Left forelimb (tissue), 1 donor: Measurements from ENCODE around the gene PRR35.
"Not testable (repeated sequence)": the region's sequence is repeated elsewhere in the genome, so short reads cannot be mapped to it uniquely, and the experiment has no call there.

ENCODE experiments used
- DNase-seq: peaks from one replicate; pipeline ENCODE4 v3.0.0-alpha.2; 2018; ENCODE audit warnings: low spot score

Gene PRR35

DNA sequence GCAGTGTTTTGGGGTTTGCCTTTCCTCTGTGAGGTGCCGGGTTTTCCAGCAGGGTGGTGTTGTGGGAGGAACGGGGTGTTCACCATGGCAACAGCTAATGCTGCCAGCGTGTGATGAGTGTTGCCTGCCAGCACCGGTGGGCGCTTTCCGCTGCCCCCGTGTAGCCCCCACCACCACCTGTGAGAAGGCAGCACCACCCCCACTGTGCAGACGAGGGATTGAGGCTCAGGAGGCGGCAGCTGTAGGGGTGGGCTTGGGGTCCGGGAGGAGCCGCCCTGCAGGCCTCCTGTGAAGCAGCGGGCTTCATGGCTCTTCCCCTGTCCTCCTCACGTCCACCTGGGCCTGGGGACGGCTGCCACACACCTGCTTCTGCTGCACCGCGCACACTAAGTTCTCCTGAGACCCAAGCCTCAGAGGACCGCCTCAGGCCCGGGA lies 34.9 kb downstream of the PRR35 start:
- no peak for DNase-seq

DNA sequence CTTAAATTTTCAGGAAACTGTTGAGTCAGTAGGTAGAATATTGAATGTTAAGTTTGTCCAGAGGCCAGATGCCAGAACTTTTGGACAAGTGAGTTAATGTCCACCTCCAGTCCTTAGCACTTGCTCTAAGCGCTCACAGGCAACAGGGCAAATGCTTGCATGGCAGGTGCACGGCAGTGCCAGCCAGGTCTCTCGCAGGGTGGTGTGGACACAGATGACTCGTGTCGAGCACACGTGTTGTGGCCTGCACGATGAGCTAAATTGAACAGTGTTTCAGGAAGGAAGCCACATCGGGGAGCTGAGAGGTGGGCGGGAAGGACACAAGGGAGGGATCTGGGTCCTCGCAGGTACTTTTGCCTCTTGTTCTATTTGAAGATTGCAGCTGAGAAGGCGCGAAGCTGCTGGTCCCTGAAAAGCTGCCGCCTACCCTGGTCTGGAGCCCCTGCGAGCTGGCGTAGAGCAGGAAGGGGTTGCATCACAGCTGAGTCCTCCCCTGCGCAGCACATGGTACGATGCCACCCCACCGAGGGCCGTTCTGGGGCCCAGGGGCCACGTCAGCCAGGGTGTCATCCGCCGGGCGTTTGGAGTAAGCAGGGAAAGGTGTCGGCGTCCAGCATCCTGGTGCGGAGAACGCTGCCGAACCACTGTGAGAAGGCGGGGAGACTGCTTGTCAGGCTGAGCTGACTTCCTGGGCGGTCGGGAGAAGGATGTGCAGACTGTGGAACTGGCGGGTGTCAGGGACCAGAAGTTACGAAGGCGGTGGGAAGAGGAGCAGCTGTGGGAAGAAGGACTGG lies 35.9 kb downstream of the PRR35 start:
- DNase-seq = no peak

DNA sequence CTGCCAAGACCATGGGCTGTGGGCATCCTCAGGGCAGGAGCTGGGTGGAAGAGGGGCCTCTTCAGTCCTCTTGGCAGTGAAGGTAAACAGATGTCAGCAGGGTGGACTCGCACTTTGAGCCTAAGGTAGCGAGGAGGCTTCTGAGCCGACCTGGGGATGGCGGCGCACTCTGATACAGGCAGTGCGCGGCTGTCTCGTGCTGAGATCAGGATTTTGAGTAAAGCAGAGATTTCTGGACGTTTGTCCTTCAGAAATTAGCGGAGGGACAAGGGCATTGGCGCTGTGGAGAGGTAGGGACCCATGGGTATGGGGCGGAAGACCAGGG lies 36.5 kb downstream of the PRR35 start:
- no peak for DNase-seq

DNA sequence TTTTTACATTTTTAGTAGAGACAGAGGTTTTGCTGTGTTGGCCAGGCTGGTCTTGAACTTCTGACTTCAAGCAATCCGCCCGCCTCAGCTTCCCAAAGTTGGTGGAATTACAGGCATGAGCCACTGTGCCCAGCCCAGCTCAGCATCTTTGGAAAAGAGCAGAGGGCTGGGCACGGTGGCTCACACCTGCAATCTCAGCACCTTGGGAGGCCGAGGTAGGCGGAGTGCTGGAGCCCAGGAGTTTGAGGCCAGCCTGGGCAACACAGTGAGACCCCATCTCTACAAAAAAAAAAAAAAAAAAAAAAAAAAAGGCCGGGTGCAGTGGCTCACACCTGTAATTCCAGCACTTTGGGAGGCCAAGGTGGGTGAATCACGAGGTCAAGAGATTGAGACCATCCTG lies 37.5 kb downstream of the PRR35 start:
- not testable (repeated sequence) for DNase-seq

DNA sequence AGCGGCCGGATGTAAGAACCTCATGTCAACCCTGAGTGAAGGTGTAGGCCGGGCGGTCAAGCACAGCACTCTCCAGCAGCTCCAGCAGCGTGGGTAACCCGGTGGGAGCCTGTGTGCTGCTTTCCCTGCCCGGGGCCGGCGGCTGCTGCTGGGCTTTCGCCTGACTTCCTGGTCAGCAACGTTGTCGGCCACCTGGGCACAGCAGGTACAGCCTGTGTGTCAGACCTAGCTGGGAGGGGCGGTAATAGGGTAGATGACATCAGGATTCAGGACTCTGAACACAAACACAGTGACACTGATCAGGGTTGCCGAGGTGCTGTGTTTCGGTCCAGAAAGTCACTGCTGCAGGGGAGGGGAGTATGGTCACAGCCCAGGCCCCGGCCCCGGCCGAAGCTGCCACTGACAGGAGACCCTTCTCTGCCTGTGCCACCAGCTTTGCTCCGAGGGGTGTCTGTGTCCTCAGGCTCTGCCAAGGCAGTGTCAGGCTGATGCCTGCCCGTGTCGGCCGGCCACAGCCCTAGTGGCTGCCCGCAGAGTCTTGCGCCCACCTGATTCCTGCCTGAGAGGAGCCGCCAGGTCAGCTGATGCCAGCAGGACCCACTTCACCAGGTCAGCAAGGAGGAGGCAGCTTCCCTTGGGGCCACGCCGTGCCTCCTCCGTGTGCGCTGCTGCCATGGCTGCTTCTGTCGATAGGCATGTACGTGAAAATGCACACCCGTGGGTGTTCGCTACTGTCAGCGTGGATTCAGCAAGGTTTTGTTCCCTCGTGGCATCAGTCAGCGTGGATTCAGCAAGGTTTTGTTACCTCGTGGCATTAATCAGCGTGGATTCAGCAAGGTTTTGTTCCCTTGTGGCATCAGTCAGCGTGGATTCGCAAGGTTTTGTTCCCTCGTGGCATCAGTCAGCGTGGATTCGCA lies 38.9 kb downstream of the PRR35 start:
- DNase-seq = no peak

DNA sequence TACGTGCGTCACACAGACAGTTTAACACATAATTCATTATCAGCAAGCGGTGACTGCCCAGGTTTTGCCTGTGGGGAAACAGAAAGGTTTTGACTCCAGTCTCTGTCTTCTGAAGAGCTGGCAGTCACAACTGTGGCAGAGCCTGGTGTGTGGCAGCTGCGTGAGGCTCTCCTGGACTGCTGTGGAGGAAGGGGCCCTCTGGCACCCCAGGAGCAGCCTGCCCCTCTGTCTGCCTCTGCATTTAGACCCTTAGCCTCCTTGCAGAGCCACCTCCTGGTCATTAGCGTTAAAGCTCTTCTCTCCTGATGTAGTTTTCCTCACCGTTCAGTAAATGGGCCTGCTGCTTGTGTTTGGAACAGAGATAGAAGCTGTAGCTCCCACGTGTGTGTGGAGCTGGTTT lies 40.6 kb downstream of the PRR35 start:
- no peak for DNase-seq

DNA sequence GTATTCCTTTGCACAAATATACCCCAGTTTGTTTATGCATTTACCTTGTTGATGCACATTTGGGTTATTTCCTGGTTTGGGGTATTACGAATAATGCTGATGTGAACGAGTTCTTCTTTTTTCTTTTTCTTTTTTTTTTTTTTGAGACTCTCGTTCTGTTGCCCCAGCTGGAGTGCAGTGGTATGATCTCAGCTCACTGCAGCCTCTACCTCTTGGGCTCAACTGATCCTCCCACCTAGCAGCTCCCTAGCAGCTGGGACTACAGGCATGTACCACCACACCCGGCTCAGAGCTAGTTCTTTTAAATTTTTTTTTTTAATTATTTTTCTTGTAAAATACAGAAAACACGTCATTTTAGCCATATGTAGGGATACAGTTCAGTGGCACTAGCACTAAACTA lies 43.7 kb downstream of the PRR35 start:
- no peak for DNase-seq

DNA sequence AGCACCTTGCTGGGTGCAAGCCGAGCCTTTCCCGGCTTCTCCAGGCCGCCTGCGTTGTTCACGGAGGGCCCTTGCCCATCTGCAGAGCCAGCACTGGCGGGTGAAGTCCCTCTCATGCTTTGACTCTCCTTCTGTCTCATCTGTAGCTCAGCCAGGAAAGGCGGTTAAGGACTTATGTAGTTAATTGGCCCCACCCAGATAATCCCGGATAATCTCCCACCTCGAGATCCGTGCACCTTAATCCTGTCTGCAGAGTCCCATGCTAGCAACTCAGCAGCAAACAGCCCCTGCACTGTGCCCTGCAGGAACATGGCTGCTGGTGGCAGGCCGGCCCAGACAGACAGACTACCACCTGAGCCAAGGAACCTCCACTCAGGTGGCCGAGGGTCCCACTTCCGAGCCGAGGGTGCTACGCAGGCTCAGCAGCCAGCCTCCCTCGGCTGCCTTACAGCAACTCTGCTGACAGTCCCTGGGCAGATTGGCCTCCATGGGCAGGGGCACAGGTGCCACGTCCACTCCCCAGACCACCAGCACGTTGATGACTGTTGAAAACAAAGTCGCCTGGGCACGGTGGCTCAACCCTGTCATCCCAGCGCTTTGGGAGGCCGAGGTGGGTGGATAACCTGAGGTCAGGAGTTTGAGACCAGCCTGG lies 46.6 kb downstream of the PRR35 start:
- no peak for DNase-seq

DNA sequence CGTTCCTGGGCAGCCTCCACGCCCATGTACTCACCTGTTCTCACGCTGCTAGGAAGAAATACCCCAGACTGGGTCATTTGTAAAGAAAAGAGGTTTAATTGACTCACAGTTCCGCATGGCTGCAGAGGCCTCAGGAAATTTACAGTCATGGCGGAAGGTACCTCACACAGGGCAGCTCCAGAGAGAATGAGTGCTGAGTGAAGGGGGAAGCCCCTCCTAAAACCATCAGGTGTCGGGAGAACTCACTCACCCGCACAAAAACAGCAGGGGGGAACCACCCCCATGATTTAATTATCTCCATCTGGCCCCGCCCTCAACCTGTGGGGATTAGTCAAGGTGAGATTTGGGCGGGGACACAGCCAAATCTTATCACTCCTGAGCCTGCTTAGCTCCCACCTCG lies 47.8 kb downstream of the PRR35 start:
- DNase-seq = no peak

DNA sequence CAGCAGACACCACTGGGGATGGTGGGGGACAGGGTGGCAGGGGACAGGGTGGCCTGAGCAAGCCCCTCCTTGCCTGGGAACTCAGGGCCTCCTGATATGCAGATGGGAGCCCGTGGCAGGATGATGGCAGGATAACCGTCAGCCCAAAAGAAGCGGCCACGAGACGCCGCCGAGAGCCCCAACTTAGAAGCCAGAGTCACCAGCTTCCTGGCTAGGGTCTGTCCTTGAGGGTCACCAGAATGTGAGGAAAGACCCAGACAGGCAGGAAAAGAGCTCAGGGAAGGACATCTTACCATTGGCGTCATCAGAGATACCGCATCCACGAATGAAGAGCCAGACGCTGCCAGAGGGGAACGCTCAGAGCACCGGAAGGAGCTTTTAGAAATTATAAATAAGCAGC lies 49.1 kb downstream of the PRR35 start:
- no peak for DNase-seq

DNA sequence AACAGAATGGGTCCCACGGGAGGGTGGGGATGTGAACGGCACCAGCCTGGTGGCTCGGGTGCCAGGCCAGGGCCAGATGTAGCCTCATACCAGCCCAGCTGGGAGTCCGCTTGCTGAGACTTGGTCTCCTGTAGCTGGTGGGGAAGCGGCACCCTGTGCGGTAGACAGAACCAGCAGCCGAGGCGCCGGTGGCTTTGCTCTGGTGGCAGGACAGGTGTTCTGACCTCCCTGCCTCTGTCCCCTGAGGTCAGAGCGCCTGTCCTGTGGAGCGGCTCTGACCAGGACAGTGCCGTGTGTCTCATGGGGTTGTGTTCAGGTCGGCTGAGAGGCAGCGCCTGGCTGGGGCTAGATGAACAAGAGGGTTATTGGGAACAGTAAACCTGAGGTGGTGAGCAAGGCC lies 49.8 kb downstream of the PRR35 start:
- DNase-seq = no peak

DNA sequence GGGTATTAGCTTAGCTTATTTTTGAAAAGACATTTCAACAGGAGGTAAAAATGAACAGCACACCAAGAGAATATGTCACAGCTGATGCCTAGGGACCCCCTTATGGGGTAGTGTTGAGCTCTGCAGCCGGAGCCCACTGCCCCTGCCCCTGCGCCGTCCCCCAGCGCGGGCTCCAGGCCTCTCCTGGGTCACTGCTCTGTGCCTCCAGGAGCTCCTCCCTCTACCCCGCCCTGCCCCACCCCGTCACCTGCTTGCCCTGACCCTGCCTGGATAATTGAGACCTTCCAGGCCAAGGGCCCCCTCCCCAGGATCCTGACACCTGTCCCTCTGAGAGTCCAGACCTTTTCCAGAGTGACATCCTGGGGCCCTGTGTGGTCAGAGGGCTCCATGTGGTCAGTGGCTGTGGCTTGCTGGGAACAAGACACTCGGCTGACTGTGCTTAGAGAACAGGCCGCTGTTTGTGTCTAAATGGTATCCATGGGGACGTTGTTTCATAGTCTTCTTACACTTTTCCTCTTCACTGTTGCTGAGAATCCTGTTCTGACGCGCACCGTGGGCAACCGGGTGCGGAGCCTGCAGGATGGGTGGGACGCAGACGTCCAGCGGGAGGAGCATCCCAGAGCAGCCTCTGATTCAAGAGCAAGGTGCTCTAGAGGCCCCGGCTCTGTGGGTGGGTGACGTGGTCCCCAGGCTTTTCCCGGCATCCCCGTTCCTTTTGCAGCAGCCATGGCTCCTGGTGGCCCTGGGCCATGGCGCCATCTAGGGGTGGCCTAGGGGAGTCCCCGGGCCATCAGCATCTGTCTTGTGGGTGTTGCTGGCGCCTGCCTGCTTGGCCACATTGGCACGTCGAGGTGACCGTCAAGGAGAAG lies 50.6 kb downstream of the PRR35 start:
- no peak for DNase-seq

DNA sequence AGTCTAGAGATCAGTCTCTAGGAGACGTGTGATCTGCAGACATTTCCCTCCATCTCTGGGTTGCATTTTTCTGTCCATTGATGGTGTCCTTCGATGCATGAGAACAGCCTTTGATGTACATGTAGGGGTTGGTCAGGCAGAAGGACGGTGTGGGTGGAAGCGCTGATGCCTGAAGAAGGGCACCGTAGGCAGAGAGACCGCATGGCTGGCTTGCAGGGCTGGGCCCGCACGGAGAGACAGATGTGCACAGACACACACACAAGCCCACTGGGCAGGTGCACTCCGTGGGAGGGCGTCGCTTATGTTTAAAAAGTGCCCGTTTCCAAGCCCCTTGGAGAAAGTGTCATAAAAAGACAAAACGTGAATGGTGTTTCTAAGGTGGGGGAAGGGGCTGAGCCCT lies 54.9 kb downstream of the PRR35 start:
- DNase-seq = no peak
